HFFc6 (cell line): Measurements from ENCODE around the gene PLEKHJ1. TPM values are rescaled to one million over a fixed set of nuclear protein-coding genes. Genes with fewer than 3 reads are reported as not detected.
"Not testable (repeated sequence)": the region's sequence is repeated elsewhere in the genome, so short reads cannot be mapped to it uniquely, and the experiment has no call there.

ENCODE experiments used
- DNase-seq: peaks from one replicate; pipeline ENCODE4 v3.0.0-alpha.2; 2018
- H3K27ac Mint-ChIP-seq: 2 replicates; pipeline ENCODE4 v1.8.0; 2020; ENCODE audit warnings: mild to moderate bottlenecking, mixed read lengths
- H3K27me3 Mint-ChIP-seq: 2 replicates; pipeline ENCODE4 v1.8.0; 2021; ENCODE audit warnings: mild to moderate bottlenecking, moderate library complexity, mixed read lengths; ENCODE audit not compliant: insufficient read depth
- H3K36me3 Mint-ChIP-seq: 2 replicates; pipeline ENCODE4 v1.8.0; 2021; ENCODE audit warnings: low read depth, mixed read lengths
- H3K4me1 Mint-ChIP-seq: 2 replicates; pipeline ENCODE4 v1.8.0; 2020; ENCODE audit warnings: low read depth, mixed read lengths
- H3K4me3 Mint-ChIP-seq: 2 replicates; pipeline ENCODE4 v1.8.0; 2020; ENCODE audit warnings: mild to moderate bottlenecking, moderate library complexity, mixed read lengths
- H3K9me3 Mint-ChIP-seq: 2 replicates; pipeline ENCODE4 v1.8.0; 2020; ENCODE audit warnings: mild to moderate bottlenecking, mixed read lengths
- long read RNA-seq: library from polyadenylated mRNA; unstranded; transcript quantifications from one replicate; pipeline ENCODE4 v2.0.0, GENCODE V29; 2019
- total RNA-seq, 6 experiments: library from RNA; stranded (reverse); fragmentation: NEBNext Ultra II Directional; extraction: Animal tissue kit (Norgen Biotek cat#: 25700); gene quantifications; 2 replicates in 1 of 6; 3 replicates in 5 of 6; pipeline ENCODE4 v1.2.3, GENCODE V29; 2021
- TF ChIP-seq, protein P1 (sequence below): fragments of 200-600 bp; sonication (generic); IDR thresholded peaks from 2 replicates; pipeline ENCODE4 v1.5.0; 2021; ENCODE audit warnings: antibody characterized with exemption, mild to moderate bottlenecking

PLEKHJ1 gene, protein sequence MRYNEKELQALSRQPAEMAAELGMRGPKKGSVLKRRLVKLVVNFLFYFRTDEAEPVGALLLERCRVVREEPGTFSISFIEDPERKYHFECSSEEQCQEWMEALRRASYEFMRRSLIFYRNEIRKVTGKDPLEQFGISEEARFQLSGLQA
- 10 to 100 TPM; 45.9 to 57.3 (median 50.2) TPM for total RNA-seq
- long read RNA-seq, transcript PLEKHJ1-201 (6 exons, 1,206 nt): major isoform, 72 of 82 reads
- long read RNA-seq, transcript PLEKHJ1-206 (5 exons, 1,311 nt): minor isoform, 6 of 82 reads
- long read RNA-seq, partial matches to known transcripts: 0 of 82 reads
- long read RNA-seq, other reads (novel, unspliced or antisense): 3 of 82 reads

DNA sequence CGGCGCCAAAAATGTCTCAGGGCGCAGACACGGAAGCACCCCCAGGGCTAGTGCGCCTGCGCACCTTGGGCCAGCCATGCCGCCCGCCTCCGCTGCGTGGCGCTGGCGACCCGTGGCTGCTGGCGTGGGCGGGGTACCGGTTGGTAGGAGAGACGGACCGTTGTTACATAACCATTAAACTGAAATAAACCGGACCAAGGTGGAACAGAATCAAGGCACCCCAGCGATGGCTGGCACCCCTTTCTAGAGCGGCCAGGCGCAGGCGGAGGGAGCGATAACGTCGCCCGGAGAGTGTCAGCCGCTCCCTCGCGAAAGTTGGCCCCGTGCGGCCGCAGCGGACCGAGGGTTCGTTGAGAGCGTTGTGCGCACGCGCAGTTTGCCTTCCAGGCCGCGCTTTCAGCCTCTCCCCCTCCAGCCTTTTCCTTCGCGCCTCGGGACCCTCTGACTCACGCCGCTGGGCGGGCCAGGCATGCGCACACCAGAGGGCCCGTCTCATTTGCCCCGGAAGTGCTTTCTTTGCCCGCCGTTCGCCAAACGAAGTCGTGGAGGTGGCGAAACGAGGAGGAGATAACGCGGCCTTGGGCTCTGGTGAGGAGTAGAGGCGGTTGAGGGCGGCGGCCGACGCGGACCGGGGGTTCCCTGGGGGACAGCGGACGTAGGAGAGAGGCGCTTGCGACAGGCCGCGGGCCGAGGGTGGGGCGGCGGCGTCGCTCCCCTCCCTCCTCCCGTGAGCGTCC lies at the start of gene PLEKHJ1, which contains the start of gene SF3A2:
Gene PLEKHJ1, minus strand, starts transcription at position 16 of the 737 bp plus-strand sequence. CDS start 81 bp downstream, outside the sequence.
Gene SF3A2, plus strand, starts transcription at position 511 of the 737 bp plus-strand sequence. CDS start 6,595 bp downstream, outside the sequence.
- H3K36me3 Mint-ChIP-seq: peaks cover 31% of the 10 kb centered on the region

DNA sequence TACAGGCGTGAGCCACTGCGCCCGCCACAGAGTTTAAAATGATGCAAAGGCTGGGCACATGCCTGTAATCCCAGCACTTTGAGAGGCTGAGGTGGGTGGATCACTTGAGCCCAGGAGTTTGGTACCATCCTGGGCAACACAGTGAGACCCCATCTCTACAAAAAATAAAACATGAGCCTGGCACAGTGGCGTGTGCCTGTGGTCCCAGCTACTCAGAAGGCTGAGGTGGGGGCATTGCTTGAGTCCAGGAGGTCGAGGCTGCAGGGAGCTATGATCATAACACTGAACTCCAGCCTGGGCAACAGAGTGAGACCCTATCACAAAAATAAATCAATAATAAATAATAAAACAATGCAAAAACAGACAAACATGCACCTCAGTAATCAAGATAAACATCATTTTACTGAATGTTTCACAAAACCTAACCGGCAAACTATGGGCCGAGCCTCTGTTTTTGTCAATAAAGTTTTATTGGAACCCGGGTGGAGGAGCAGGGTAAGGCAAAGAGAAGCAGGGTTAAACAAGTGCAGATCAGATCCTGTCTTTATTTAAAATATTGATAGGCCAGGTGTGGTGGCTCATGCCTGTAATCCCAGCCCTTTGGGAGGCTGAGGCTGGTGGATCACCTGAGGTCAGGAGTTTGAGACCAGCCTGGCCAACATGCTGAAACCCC lies 47.8 kb upstream of the PLEKHJ1 start:
- H3K27me3 Mint-ChIP-seq: peaks cover 11% of the 10 kb centered on the region
- peaks cover 5% of the 10 kb centered on the region; the same call in 1 of the 2 replicates for H3K4me1 Mint-ChIP-seq
- H3K27ac Mint-ChIP-seq: no peak overlapping the region
- no peaks in the 10 kb centered on the region for H3K9me3 Mint-ChIP-seq
- peaks cover 4% of the 10 kb centered on the region; the same call in 1 of the 2 replicates for H3K36me3 Mint-ChIP-seq
- no peak overlapping the region for H3K4me3 Mint-ChIP-seq
- TF ChIP-seq, protein P1, sequence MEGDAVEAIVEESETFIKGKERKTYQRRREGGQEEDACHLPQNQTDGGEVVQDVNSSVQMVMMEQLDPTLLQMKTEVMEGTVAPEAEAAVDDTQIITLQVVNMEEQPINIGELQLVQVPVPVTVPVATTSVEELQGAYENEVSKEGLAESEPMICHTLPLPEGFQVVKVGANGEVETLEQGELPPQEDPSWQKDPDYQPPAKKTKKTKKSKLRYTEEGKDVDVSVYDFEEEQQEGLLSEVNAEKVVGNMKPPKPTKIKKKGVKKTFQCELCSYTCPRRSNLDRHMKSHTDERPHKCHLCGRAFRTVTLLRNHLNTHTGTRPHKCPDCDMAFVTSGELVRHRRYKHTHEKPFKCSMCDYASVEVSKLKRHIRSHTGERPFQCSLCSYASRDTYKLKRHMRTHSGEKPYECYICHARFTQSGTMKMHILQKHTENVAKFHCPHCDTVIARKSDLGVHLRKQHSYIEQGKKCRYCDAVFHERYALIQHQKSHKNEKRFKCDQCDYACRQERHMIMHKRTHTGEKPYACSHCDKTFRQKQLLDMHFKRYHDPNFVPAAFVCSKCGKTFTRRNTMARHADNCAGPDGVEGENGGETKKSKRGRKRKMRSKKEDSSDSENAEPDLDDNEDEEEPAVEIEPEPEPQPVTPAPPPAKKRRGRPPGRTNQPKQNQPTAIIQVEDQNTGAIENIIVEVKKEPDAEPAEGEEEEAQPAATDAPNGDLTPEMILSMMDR: no peak
- DNase-seq: no peak

More for the DNA sequence above, at the start of gene PLEKHJ1, which contains the start of gene SF3A2:
- peak; percentile 96 for DNase-seq
- Mint-ChIP-seq H3K27me3 (peaks cover 14% of the 10 kb centered on the region; the same call in 1 of the 2 replicates), H3K4me1 (peaks cover 55% of the 10 kb centered on the region), H3K9me3 (peaks cover 15% of the 10 kb centered on the region), H3K27ac (peak within 1 kb of the TSS; percentile 97), H3K4me3 (peak within 1 kb of the TSS; percentile 89)
- TF ChIP-seq, protein P1: peak; percentile 94

DNA sequence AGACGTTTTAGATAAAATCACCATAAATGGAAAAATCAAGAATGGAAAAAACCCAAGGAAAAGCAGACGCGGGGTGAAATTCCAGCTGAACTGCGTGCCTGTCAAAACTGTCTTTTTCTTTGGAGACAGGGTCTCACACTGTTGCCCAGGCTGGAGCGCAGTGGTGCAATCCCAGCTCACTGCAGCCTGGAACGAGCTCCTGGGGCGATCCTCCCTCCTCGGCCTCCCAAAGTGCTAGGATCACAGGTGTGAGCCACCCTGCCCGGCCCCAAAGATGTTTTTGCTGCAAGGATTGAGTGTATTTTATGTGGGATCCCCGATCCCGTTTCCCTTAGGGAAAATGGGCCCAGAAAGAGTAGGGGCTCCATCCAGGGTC lies 46.7 kb upstream of the PLEKHJ1 start:
- no peak for DNase-seq
- Mint-ChIP-seq H3K36me3 (no peaks in the 10 kb centered on the region), H3K4me3 (0 out of 2 replicates have a peak overlapping the region, but pooled peaks have one; percentile 33), H3K9me3 (no peaks in the 10 kb centered on the region), H3K4me1 (peaks cover 5% of the 10 kb centered on the region; the same call in 1 of the 2 replicates), H3K27ac (no peak overlapping the region; the same call in 1 of the 2 replicates), H3K27me3 (peaks cover 9% of the 10 kb centered on the region)
- TF ChIP-seq, protein P1: no peak

DNA sequence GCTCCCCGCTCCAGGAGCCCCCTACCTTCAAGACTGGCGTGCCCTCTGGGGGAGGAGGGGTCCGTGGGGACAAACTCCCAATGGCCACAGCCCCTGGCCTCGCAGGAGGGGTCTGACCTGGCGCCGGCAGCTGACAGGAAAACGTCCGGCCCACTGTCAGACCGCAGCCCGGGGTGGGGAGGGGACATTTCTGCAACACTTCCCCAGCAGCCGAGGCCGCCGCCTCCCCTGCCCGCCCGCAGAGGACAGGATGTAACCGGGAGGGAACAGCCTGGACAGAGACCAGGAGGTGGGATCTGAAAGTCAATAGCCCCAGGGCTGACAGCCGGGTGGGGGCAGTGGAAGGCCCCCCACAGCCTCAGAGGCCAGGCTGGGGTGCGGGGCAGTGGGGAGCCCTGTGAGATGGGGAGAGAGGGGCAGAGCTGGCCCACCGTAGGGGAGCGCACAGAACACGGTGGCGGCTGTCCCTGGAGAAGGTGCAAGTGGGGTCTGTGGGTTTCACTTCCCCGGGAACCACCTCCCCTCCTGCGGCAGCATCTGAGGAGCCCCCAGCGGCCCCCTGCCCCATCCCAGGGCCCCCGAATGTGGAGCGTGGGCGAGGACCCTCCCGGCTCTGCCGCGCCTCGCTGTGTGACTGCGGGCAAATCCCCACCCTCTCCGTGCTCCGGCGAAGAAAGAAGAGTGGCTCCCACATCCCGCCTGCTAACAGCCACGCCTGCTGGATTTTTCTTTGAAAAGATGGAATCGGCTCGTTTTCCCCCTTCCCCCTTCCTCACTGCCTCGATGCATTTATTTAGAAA lies 46.1 kb upstream of the PLEKHJ1 start, which contains the start of gene PEAK3:
Gene PEAK3, minus strand, starts transcription at position 114 of the 800 bp plus-strand sequence. CDS start 1,244 bp downstream, outside the sequence.
- peaks cover 2% of the 10 kb centered on the region; the same call in 1 of the 2 replicates for H3K36me3 Mint-ChIP-seq
- no peaks in the 10 kb centered on the region for H3K9me3 Mint-ChIP-seq
- peaks cover 9% of the 10 kb centered on the region for H3K27me3 Mint-ChIP-seq
- H3K4me1 Mint-ChIP-seq: peaks cover 7% of the 10 kb centered on the region; the same call in 1 of the 2 replicates
- peak within 1 kb of the TSS; percentile 24; the same call in 1 of the 2 replicates for H3K27ac Mint-ChIP-seq
- TF ChIP-seq, protein P1: no peak
- peak within 1 kb of the TSS; percentile 73 for H3K4me3 Mint-ChIP-seq
- no peak for DNase-seq

DNA sequence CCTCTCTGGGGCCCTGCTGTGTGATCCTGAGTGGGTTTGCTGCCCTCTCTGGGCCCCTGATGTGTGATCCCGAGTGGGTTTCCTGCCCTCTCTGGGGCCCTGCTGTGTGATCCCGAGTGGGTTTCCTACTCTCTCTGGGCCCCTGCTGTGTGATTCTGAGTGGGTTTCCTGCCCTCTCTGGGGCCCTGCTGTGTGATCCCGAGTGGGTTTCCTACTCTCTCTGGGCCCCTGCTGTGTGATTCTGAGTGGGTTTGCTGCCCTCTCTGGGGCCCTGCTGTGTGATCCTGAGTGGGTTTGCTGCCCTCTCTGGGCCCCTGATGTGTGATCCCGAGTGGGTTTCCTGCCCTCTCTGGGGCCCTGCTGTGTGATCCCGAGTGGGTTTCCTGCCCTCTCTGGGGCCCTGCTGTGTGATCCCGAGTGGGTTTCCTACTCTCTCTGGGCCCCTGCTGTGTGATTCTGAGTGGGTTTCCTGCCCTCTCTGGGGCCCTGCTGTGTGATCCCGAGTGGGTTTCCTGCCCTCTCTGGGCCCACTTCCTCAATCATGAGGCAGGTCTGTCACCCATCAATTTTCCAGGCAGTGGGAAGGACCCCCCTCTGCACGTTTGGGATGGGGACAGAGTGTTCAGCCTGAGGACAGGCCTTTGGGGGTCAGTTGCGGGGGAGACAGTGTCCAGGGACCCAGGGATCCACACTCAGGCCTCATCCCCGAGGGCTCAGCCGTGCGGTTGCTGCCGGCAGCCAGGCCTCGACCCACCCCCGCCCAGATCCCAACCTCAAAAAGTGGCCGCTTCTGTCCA lies 45.3 kb upstream of the PLEKHJ1 start:
- H3K36me3 Mint-ChIP-seq, DNase-seq, H3K9me3 Mint-ChIP-seq, H3K27me3 Mint-ChIP-seq, H3K27ac Mint-ChIP-seq: not testable (repeated sequence)
- Mint-ChIP-seq H3K4me3 (peak overlapping the region; percentile 73), H3K4me1 (peaks cover 11% of the 10 kb centered on the region; the same call in 1 of the 2 replicates)
